SH-SY5Y (cell line): ENCODE results near the gene TNIK.

ENCODE experiments used
- GATA2 ChIP-seq: IDR thresholded peaks from 2 replicates; pipeline ENCODE4 v1.6.1; 2011; ENCODE audit warnings: mild to moderate bottlenecking, low read depth, low read length
- GATA3 ChIP-seq: IDR thresholded peaks from 2 replicates; pipeline ENCODE4 v1.6.1; 2011; ENCODE audit warnings: low read depth, mild to moderate bottlenecking, low read length, moderate library complexity

GRCh38 chr3:171056528-171056927 is 403.7 kb downstream of the TNIK start:
- no peak for TF ChIP-seq GATA3
- TF ChIP-seq GATA2, result no peak
